Neural cell (in vitro differentiated cells): Measurements from ENCODE around the gene SAMD8. TPM values are rescaled to one million over a fixed set of nuclear protein-coding genes. Genes with fewer than 3 reads are reported as not detected.

Source experiments
- H2AFZ ChIP-seq: fragments of 200-600, 300-800 bp; sonication (generic), shearing (Covaris generic); 2 replicates; pipeline ENCODE4 v1.6.0; 2014; ENCODE audit warnings: low read depth, mild to moderate bottlenecking, antibody characterized with exemption, low read length, moderate library complexity
- H3F3A ChIP-seq: fragments of 200-600 bp; shearing (Covaris generic); 2 replicates; pipeline ENCODE4 v1.6.1; 2016; ENCODE audit warnings: mild to moderate bottlenecking, moderate library complexity, mixed read lengths, antibody characterized with exemption, low read length; ENCODE audit not compliant: insufficient read depth, poor library complexity, severe bottlenecking
- H3K27ac ChIP-seq: fragments of 200-600, 300-800 bp; sonication (generic), shearing (Covaris generic); 2 replicates; pipeline ENCODE4 v1.5.1; 2014; ENCODE audit warnings: mild to moderate bottlenecking, low read length, moderate library complexity
- H3K27me3 ChIP-seq: fragments of 300-800, 200-600 bp; sonication (generic), shearing (Covaris generic); 2 replicates; pipeline ENCODE4 v1.6.0; 2014; ENCODE audit warnings: mild to moderate bottlenecking, low read depth, low read length, moderate library complexity; ENCODE audit not compliant: insufficient read depth
- H3K36me3 ChIP-seq: fragments of 300-800, 200-600 bp; sonication (generic), shearing (Covaris generic); 2 replicates; pipeline ENCODE4 v1.5.1; 2014; ENCODE audit warnings: mild to moderate bottlenecking, antibody characterized with exemption, low read length, moderate library complexity; ENCODE audit not compliant: insufficient read depth
- H3K4me2 ChIP-seq: fragments of 300-800, 200-600 bp; sonication (generic), shearing (Covaris generic); 2 replicates; pipeline ENCODE4 v1.6.0; 2014; ENCODE audit warnings: mild to moderate bottlenecking, low read length
- H3K4me3 ChIP-seq: fragments of 300-800, 200-600 bp; sonication (generic), shearing (Covaris generic); 2 replicates; pipeline ENCODE4 v1.5.1; 2014; ENCODE audit warnings: mild to moderate bottlenecking, low read length, moderate library complexity
- H3K79me2 ChIP-seq: fragments of 200-600 bp; shearing (Covaris generic); replicated peaks from 2 replicates; pipeline ENCODE4 v1.6.0; 2014; ENCODE audit warnings: mild to moderate bottlenecking, low read length, moderate library complexity; ENCODE audit not compliant: insufficient read depth
- H3K9ac ChIP-seq: fragments of 300-800, 200-600 bp; sonication (generic), shearing (Covaris generic); 2 replicates; pipeline ENCODE4 v1.6.1; 2016; ENCODE audit warnings: mild to moderate bottlenecking, low read length, mixed read lengths
- H3K9me2 ChIP-seq: fragments of 200-600 bp; shearing (Covaris generic); 2 replicates; pipeline ENCODE4 v1.6.1; 2016; ENCODE audit warnings: mild to moderate bottlenecking, low read length, mixed read lengths; ENCODE audit not compliant: insufficient read depth
- H3K9me3 ChIP-seq: fragments of 200-600, 300-800 bp; sonication (generic), shearing (Covaris generic); 2 replicates; pipeline ENCODE4 v1.6.1; 2016; ENCODE audit warnings: mild to moderate bottlenecking, mixed run types, low read length, moderate library complexity, mixed read lengths
- H4K20me1 ChIP-seq: fragments of 200-600 bp; shearing (Covaris generic); 2 replicates; pipeline ENCODE4 v1.6.1; 2016; ENCODE audit warnings: mild to moderate bottlenecking, mixed run types; ENCODE audit not compliant: insufficient read depth
- EP300 ChIP-seq: fragments of 450-650 bp; conservative IDR thresholded peaks from 2 replicates; pipeline ENCODE4 v1.6.1; 2014; ENCODE audit warnings: antibody characterized with exemption, mild to moderate bottlenecking, moderate library complexity; ENCODE audit not compliant: poor library complexity, severe bottlenecking
- EZH2 ChIP-seq: fragments of 200-600, 300-800 bp; shearing (Covaris generic), sonication (generic); IDR thresholded peaks from 2 replicates; pipeline ENCODE4 v1.6.1; 2014; ENCODE audit warnings: antibody characterized with exemption, low read length, borderline replicate concordance, mild to moderate bottlenecking; ENCODE audit not compliant: insufficient read depth, poor library complexity, severe bottlenecking
- POLR2AphosphoS5 ChIP-seq: IDR thresholded peaks from 2 replicates; pipeline ENCODE4 v1.6.1; 2012
- SMC3 ChIP-seq: fragments of 450-650 bp; conservative IDR thresholded peaks from 2 replicates; pipeline ENCODE4 v1.6.1; 2014; ENCODE audit warnings: antibody characterized with exemption, mild to moderate bottlenecking, moderate library complexity; ENCODE audit not compliant: poor library complexity
- TAF1 ChIP-seq: IDR thresholded peaks from 2 replicates; pipeline ENCODE4 v1.6.1; 2012; ENCODE audit warnings: low read depth
- polyA plus RNA-seq: library from polyadenylated mRNA; depleted of rRNA; stranded (reverse); fragments of >200 nt; gene quantifications from 2 replicates; pipeline ENCODE4 v1.2.3, GENCODE V29; 2014
- TF ChIP-seq, protein P1 (sequence below): IDR thresholded peaks from 2 replicates; pipeline ENCODE4 v1.6.1; 2012; ENCODE audit warnings: borderline replicate concordance
- TF ChIP-seq, protein P2 (sequence below): fragments of 450-650 bp; IDR thresholded peaks from 2 replicates; pipeline ENCODE4 v1.5.1; 2014; ENCODE audit warnings: antibody characterized with exemption, mild to moderate bottlenecking, moderate library complexity; ENCODE audit not compliant: poor library complexity, severe bottlenecking

SAMD8 gene
- polyA plus RNA-seq, 1 donor from 2014 or later = 32.9 TPM

DNA sequence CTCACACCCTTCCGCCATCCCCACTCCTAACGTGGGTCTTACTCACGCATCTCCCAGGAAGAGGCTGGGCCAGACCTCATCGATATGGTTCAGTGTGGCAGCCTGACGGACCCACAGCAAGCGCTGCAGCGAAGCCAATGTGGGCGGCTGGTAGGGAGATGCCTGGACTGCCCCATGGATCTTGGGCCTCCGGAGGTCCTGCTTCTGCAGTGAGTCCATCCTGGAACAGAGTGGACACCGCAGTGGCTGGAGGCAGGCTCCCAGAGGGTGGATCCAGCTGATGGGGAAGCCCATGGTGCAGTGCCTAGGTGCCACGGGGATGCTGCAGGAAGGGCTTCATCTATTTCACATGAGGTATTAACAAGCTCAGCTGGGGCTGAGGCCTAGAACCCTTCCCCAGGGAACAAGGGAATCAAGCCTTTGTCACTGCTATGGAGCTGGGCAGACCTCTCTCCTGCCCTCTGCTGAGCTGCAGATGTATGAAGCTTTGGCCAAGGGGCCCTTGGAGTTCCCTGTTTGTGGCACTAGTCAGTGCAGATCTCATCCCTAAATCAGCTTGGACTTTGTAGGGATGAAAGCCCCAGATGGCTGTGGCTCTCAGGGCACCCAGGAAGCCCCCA lies 13.7 kb upstream of the SAMD8 start:
- no peaks in the 10 kb centered on the region for H3K27me3 ChIP-seq
- H3K79me2 ChIP-seq = no peaks in the 10 kb centered on the region
- no peaks in the 10 kb centered on the region for H3F3A ChIP-seq
- H3K9ac ChIP-seq = no peak overlapping the region
- TF ChIP-seq TAF1 (no peak), SMC3 (peak; percentile 29), POLR2AphosphoS5 (no peak)
- TF ChIP-seq, protein P1, sequence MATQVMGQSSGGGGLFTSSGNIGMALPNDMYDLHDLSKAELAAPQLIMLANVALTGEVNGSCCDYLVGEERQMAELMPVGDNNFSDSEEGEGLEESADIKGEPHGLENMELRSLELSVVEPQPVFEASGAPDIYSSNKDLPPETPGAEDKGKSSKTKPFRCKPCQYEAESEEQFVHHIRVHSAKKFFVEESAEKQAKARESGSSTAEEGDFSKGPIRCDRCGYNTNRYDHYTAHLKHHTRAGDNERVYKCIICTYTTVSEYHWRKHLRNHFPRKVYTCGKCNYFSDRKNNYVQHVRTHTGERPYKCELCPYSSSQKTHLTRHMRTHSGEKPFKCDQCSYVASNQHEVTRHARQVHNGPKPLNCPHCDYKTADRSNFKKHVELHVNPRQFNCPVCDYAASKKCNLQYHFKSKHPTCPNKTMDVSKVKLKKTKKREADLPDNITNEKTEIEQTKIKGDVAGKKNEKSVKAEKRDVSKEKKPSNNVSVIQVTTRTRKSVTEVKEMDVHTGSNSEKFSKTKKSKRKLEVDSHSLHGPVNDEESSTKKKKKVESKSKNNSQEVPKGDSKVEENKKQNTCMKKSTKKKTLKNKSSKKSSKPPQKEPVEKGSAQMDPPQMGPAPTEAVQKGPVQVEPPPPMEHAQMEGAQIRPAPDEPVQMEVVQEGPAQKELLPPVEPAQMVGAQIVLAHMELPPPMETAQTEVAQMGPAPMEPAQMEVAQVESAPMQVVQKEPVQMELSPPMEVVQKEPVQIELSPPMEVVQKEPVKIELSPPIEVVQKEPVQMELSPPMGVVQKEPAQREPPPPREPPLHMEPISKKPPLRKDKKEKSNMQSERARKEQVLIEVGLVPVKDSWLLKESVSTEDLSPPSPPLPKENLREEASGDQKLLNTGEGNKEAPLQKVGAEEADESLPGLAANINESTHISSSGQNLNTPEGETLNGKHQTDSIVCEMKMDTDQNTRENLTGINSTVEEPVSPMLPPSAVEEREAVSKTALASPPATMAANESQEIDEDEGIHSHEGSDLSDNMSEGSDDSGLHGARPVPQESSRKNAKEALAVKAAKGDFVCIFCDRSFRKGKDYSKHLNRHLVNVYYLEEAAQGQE = no peak
- no peak overlapping the region for H3K4me3 ChIP-seq
- no peaks in the 10 kb centered on the region for H3K36me3 ChIP-seq
- H2AFZ ChIP-seq = no peak overlapping the region
- H3K9me2 ChIP-seq = no peaks in the 10 kb centered on the region
- H3K27ac ChIP-seq = no peak overlapping the region
- no peaks in the 10 kb centered on the region for H4K20me1 ChIP-seq
- no peaks in the 10 kb centered on the region for H3K9me3 ChIP-seq
- H3K4me2 ChIP-seq = no peak overlapping the region

DNA sequence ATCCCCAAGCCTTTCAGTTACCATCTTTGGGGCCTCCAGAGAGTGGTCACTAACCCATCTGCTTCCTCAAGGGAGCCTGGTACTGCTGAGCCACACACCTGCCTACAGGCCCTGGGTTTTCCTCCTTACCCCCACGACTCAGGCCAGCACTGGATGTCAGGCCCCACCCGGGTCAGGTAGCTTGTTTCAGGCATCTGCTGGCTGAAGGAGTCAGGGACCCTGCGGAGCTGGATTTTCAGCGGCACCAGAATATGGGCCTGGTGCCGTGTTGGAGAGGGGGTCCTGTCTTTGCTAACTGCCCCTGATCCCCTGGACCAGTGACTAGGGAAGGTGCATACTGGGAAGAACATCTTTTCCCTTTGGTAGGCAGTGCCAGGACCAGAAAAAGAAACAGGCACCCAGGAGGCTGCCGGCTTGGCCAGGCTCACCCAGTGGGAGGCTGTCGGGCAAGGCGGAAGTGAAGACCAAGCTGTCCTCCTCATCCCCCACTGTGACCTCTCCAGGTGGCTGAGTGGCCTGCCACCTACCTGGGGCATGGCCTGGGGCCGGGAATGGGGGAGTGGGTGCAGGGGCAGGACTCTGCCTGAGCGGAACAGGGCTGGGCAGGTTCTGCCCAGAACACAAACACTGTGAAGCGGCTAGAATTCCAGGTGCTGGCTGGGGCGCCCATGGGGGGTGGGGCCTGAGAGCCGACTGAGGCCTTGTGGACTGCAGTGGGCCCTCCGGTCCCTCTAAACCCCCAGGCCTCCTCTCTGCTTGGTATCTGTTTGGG lies 12.4 kb upstream of the SAMD8 start:
- no peaks in the 10 kb centered on the region for H3K79me2 ChIP-seq
- no peaks in the 10 kb centered on the region for H3K36me3 ChIP-seq
- H4K20me1 ChIP-seq = no peaks in the 10 kb centered on the region
- no peak overlapping the region for H2AFZ ChIP-seq
- no peaks in the 10 kb centered on the region for H3K9me3 ChIP-seq
- H3F3A ChIP-seq = no peaks in the 10 kb centered on the region
- no peaks in the 10 kb centered on the region for H3K9me2 ChIP-seq
- no peak overlapping the region for H3K27ac ChIP-seq
- no peak overlapping the region for H3K9ac ChIP-seq
- no peaks in the 10 kb centered on the region for H3K27me3 ChIP-seq
- no peak for TF ChIP-seq POLR2AphosphoS5
- TF ChIP-seq, protein P2, sequence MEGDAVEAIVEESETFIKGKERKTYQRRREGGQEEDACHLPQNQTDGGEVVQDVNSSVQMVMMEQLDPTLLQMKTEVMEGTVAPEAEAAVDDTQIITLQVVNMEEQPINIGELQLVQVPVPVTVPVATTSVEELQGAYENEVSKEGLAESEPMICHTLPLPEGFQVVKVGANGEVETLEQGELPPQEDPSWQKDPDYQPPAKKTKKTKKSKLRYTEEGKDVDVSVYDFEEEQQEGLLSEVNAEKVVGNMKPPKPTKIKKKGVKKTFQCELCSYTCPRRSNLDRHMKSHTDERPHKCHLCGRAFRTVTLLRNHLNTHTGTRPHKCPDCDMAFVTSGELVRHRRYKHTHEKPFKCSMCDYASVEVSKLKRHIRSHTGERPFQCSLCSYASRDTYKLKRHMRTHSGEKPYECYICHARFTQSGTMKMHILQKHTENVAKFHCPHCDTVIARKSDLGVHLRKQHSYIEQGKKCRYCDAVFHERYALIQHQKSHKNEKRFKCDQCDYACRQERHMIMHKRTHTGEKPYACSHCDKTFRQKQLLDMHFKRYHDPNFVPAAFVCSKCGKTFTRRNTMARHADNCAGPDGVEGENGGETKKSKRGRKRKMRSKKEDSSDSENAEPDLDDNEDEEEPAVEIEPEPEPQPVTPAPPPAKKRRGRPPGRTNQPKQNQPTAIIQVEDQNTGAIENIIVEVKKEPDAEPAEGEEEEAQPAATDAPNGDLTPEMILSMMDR = no peak
- TF ChIP-seq EP300 = no peak
- no peak for TF ChIP-seq SMC3
- TF ChIP-seq EZH2 = no peak
- no peak overlapping the region for H3K4me2 ChIP-seq
- H3K4me3 ChIP-seq = no peak overlapping the region
